T-helper 9 cell (primary cell): ENCODE data around the gene CDSN.
A peak's percentile ranks its signal among the peaks of the same experiment; 100 is the strongest.

Experiments
- DNase-seq: peaks from one replicate; pipeline ENCODE4 v3.0.0-alpha.2; 2020

Gene CDSN

DNA sequence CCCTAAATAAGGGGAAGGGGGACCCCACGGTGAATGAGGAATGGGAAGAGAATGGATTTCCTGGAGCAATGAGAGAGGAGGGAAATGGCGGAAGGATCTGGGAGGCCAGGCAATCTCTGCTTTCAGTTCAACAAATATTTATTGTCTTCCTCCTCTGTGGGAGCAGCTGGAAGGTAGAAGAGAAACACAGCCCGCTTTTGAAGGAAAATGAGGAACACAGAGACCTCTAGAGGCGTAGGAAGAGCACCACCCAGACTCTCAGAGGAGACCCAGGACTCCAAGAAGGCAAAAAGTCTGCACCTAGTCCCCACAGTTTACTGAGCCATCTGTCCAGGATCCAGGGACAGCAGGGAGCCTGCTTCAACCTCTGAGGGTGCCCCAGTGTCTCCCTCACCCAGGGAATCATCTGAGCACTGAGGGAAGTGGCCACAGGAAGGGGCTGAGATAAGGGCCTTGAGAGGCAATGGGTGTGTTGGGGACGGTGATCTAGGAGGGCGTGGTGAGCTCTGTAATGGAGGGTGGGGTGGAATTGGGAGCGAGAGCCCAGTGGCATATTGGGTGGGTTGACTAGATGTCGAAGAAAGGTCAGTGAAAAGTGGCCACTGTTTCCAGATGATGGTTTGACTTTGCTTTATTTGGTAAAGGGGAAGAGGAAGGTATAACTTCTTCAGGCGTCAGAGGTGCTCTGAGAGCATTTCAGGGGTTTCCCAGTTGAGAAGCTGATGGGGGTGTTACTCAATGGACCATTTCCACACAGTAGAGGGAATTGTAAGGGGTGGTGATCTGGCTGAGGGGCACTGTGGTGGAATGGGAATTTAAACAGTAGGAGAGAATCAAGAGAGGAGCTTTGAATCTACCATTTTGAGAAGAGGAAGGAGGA lies 5.0 kb downstream of the CDSN start:
- DNase-seq: no peak

DNA sequence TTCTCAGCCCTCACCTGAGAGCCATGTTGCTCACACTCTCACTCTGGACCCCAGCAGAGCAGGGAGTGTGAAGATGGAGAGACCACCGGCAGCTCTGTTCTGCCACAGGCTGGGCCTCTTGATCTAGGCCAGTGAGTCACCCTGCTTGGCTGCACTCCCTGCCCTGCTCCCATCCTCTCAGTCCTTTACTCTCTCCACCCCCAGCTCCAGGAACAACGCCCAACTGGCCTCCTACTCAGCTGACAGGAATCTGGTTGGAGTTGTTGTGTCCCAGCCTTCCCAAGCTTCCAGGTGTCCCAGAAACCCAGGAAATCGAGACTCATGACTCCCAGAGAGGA lies 5.7 kb downstream of the CDSN start, which contains the start of gene PSORS1C1:
Gene PSORS1C1, plus strand, starts transcription at position 260 of the 338 bp plus-strand sequence. CDS start 14,833 bp downstream, outside the sequence.
- DNase-seq: no peak

DNA sequence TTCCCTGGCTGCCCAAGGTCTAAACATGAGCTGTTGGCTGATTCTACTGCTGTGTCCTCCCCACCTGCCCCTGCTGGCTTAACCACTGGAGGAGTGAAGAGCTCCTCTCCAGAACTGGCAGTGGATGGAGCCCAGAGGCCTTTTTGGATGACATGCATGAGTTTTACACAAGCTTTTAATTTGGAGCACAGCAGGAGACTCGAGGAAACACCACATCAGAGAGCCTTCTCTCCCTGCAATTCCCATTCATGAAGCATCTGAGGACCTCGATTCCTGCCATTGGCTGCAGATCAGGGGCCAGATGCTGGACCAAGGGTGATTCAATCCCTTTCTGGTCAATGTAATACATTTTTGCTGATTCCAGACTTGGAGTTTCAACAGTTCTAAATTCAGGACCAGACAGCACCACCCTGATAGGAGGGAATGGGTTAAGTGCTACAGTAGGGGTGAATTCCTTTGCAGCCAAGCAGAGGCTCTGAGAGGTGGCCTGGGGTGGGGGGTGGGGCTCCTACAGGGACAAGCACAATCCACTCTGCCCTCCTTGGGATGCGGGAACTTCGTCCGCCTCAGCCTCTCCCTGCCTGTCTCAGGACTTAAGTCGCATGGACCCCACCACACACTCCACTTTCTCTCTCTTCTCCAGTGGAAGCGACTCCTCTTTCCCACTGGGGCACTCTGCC lies 6.2 kb downstream of the CDSN start:
- no peak for DNase-seq

DNA sequence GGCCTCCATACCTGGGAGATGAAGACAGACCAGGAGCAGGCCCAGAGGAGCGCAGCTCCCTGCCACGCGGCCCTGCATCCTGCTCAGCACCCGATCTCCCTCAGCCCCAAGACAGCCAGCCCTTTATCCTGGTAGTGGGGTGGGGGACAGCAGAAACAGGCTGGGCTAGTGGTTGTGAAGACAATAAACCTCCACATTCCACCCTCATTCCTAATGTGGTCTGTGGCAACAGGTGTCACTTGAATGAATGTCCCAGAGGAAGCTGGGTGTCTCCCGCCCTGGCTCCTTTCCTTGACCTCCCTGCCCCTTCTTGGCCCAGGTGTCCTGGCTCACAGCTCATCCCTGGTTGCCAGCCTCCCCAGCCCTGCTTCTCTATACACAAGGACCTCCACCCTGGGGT lies 7.8 kb downstream of the CDSN start, which contains the start of gene C6orf15:
Gene C6orf15, minus strand, starts transcription at position 98 of the 400 bp plus-strand sequence. Its CDS starts 20 bp downstream, at position 78.
- DNase-seq: no peak

DNA sequence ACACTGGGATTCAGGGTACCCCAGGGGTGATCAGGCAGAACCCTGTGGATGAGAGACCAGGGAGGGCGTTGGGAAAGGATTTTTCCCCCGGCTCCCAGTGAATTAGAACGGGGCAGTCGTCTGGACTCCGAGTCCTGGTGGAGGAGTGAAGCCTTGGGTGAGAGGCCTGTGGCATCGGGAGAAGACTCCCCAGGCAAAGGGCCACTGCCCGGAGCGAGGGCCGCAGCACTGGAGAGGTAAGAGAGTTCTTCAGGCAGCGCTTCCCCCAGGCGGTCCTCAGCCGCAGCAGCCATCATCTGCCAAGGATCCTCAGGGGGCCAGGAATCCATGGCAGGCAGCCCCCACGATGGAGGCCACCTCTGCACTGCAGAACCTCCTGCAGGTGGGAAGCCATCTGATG lies 8.5 kb downstream of the CDSN start:
- DNase-seq: no peak

DNA sequence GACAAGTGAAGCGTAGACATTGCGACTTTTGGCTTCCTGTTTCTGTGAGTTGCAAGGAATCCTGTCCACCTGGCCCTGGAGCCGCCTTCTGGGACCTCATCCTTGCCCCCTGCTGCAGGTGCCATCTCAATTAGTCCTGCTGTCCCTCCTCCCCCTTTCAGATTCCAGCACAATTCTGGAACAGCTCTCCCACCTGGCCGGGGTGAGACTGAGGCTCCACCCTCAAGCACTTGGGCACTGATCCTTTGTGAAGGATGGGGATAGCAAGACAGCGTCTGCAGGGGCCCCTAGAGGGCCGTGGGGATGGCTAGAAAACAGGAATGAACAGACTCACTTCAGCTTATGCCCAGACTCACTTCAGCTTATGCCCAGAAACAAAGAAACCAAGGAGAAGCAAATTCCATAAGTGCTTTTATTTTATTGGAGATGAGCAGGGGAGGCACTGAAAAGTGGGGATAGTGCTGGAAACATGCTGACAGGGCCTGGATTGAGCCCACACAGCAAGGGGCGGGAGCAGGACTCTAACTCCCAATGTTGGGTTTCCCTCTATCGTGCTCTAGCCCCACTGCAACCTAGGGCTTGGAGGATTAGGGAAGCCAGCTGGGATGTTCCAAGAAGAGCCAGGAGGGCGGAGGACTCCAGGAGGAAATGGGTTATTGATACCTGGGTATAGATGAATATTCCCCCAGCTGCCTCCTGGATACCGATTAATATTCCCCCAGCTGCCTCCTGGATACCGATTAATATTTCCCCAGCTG lies 9.2 kb downstream of the CDSN start:
- no peak for DNase-seq

DNA sequence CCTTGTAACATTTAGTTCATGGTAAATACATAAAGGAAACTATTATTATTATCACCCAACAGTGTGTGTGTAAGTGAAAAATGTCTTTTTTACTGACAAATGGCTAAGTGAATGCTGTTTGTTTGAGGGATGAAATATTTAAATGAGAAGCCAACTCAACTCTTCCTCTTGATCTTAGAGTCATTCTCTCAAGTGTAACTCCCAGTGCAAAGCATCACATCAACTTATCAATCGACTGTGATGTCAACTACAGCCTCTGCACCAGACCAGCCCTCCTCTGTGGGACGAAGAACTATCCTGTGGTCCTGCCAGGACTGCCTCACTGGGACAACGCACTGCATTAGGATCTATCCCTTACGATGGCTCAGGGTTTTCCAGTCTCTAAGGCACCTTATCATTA lies 13.2 kb downstream of the CDSN start:
- DNase-seq: no peak

DNA sequence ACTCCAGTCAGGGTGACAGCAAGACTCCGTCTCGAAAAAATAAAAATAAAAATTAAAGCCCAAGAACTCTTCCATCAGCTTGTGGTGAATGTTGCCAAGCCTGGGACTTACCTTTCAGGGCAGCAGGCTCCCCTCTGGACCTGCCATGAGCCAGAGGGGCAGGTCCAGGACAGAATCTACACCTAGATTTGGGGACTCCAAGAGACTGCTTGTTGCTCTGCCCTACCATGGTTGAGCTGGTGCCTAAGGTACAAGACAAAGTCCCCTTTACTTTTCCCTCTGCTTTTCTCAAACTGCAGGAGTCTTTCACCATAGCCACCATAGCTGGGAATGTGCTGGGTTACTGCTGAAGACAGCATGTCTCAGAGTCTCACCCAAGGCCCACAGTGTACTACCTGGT lies 17.1 kb downstream of the CDSN start:
- no peak for DNase-seq

DNA sequence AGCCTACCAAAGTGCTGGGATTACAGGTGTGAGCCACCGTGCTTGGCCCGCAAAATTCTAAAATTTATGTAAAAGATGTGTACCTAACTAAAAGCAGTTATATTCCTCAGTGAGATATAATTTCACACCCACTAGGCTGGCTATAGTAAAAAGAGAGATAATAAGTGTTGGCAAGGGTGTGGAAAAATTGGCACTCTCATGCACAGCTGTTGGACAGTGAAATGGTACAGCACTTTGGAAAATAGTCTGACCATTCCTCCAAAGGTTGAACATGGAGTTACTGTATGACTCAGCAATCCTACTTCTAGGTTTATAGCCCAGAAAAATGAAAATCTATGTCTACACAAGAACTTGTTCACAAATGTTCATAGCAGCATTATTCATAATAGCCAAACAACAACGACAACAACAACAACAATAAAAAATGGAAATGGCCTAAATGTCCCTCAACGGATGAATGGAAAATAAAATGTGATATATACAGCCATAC lies 21.8 kb downstream of the CDSN start:
- DNase-seq: no peak

DNA sequence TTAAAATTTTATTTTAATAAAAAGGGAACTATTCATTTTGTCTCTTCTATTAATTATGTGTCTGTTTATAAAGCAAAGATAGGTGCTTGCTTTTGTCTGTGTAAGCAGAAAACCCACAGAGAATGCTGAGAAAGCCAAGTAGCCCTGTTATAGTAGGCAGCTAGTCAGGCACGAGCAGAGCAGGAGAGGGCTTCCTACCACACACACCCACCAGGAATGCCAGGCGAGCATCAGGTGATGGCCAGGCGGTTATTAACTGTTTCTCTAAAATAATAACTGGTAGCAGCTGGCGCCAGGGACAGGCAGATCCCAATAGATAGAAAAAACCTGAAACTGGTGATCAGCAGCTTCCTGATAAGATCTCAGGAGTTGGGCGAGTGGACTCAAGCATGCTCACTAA lies 23.6 kb downstream of the CDSN start:
- no peak for DNase-seq

DNA sequence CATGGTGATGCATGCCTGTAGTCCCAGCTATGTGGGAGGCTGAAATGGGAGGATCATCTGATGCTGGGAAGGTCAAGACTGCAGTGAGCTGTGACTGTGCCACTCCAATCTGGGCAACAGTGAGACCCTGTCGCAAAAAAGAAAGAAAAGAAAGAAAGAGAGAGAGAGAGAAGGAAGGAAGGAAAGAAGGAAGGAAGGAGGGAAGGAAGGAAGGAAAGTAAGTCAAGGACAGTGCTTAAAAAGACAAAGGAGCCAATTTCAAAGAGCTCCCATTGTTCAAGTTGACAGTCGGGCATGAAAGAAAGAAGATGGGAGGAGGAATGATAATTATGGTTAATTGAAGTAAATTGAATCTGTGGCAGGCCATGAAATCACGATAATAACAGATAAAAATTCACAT lies 24.0 kb downstream of the CDSN start:
- DNase-seq: no peak

DNA sequence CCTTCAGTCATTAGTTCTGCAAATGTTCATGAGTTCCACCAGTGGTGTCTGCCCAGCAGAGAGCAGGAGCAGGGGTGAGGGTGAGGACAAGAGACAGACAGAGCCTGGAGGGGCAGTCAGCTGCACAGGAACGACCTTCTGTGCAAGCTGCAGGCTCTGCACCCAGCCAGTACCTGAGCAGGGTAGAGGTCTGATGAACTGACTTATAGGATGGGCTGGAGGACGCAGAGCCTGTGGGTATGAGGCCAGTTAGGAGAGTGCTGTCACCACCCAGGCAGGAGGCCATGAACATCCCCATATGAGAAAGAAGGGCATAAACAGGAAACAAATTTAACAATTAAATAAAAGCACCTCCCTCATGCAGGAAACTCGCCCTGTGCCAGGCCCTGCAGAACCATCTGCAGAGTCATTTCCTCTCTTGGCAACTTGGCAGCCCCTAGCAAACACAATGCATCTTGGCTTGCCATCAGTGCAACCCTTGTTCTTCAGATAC lies 25.8 kb downstream of the CDSN start:
- DNase-seq: peak; percentile 12

DNA sequence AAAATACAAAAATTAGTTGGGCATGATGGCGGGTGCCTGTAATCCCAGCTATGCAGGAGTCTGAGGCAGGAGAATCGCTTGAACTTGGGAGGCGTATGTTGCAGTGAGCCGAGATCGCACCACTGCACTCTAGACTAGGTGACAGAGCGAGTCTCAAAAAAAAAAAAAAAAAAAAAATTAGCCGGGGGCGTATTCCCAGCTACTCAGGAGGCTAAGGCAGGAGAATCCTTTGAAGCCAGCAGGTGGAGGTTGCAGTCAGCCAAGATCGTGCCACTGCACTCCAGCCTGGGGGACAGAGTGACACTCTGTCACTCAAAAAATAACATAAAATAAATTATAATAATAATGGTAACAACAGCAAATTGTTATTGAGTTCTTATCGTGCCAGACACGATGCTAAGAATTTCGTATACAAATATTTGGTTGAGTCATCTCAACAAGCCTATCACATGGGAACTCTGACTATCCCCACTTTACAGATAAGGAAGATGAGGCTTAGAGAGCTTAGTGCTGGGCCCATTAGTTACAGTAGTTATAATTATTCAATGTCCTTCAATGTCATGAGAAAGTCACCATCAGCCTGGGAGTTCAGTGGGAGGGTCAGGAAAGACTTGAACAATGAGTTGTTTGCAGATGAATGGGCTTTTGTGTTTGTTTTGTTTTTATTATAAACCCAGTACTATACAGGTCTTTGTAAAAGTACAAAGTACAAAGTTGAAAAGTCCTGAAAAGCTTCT lies 27.3 kb downstream of the CDSN start:
- no peak for DNase-seq

DNA sequence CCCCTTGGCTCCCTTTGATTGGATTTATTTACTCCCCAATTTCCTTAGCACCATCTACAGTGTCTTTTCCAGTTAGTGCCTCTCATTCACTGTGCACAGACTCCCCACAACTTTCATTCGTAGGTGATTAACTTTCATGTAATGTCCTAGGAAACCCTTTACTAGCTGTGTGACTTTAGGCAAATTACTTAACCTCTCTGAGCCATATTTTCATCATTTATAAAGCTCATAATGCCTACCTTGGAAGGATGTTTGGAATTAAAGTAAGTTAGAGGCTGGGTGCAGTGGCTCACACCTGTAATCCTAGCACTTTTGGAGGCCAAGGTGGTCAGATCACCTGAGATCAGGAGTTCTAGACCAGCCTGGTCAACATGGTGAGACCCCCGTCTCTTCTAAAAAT lies 28.0 kb downstream of the CDSN start:
- DNase-seq: no peak

DNA sequence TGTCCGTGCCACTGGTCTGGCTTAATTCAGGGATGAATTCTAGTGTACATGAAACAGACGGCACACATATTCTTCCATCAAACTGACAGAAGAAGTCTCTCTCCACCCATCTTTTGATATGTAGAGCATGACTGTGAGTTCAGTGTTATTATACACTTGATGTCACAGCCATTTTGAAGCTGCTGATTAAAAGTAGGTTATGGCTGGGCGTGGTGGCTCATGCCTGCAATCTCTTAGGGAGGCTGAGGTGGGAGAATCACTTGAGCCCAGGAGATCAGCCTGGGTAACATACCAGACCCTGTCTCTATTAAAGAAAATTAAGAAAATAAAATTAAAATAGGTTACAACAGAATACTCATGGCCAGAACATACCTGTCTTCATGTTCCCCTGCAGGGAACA lies 28.6 kb downstream of the CDSN start:
- DNase-seq: no peak

DNA sequence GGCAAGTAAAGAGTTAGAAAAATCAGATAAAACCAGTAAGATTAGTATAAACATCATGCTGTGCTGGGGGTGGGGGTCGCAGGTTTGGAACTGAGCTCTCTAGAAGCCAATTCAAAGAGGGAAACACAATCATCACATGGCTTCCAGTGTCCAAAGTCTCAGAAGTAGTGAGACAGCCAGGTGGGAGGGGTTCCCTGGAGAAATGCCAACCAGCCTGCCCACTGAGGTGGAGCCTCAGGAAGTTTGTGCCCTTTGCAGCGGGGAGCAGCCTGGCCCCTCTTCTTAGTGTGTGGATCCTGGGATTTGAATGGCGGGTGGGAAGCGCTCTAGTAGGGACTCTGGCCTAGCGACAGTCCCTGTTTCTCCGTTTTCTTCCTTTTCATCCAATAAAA lies 29.3 kb downstream of the CDSN start:
- DNase-seq: no peak

DNA sequence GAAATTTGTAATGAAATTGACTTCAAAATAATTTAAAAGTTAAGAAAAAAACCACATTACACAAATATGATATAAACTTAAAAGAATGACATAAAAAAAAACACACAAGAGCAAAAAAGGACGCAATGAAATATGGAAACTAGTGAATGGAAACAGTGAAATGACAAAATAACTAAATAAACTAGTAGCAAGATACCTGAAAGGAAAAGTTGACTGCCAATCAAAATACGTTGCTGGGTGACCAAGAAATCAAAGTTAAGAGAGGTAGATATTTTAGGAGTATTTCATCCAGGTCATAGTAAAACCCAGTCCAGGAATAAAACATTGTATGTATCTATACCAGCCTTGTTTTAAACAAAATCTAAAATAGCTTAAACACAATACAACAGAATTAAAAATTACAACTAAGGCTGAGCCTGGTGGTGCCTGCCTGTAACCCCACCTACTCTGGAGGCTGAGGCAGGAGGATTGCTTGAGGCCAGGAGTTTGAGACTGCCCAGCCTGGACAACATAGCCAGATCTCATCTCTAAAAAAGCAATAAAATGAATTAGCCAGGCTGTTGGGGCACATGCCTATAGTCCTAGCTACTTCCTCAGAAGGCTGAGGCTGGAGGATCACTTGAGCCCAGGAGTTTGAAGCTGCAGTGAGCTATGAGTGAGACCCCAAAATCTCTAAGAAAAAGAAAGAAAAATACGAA lies 29.8 kb downstream of the CDSN start:
- no peak for DNase-seq

DNA sequence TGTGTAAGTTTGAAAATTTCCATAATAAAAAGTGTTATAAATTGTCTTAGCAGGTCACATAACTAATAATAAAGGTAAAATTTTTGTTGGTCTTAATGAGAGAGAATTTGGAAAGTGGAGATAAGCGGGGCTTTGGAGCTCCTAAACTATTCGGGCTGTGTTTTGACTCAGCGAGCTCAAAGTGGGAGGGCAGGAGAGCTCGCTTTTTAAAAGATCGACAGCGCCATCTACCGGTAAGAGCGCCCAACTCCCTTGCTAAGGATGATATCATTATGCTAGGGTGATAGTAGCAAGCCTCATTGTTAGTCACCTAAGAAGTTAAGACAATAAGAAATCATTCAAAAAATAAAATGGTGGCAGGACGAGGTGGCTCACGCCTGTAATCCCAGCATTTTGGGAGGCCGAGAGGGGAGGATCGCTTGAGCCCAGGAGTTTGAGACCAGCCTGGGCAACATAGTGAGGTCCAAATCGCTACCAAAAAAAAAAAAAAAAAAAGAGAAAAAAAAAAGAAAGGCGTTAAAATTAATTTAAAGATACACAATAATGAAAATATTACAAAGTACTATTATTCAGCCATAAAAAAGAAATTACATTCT lies 32.7 kb downstream of the CDSN start:
- peak; percentile 93 for DNase-seq

DNA sequence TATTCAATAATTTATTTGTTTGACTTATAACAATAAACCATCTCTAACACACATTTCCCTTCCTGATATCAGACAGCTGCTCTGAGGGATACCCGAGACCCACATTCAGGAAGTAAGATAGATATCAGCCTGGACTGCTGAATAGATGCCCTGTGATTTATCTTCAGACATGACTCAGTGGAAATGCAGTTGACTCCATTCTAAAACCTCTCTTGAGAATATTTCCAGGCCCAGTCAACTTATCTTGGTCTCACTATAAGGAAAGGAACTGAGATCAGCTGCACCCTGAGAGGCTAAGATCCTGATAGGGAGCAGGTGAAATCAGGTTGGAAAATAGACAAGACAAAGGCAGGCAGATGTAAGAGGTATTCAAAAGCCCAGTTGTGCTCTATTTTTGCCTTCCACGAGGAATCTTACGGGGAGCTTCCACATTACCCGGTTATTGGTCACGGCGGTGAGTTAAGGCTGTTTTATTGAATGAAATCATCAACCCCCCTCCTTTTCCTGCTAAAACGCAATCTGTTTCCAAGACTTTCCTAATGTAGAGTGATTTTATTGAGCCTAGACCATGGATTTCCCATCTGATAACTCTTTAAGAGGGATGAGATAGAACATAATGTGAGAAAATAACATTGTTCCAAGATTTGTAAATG lies 33.3 kb downstream of the CDSN start:
- DNase-seq: no peak

DNA sequence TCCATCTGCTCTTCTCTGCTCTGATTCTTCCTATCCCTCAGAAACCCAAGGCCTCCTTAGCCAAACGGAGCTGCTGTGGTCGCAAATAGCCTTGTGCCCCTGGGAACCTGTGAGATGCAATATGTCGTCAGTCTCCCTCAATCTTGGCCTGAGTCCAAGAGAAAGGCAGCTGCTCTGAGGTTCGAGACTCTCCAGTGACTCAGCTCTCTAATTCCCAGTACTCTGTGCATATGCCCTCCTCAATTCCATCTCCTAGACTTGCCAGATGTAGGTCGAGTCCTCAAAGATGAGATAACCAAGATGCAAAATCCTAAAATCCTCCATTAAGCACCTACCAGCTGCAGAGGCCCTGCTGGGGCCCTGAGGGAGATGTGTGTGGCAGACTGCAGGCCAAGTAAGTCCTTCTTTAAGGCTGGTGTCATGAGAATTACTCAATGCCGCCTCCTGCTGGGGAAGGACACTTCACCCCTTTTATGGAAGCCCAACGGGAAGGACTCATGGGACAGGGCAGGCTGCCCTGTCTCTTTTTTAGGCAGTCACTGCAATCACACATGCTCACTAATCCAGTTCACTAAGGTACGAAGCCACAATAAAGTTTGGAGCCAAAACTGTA lies 36.4 kb downstream of the CDSN start:
- peak; percentile 29 for DNase-seq
